Uterus (tissue), 2 donors: Measurements from ENCODE around the gene EFTUD2.

Source experiments
- POLR2A ChIP-seq, 2 donors: fragments of 450-650 bp; IDR thresholded peaks; one replicate each; pipeline ENCODE4 v1.6.1; 2016; ENCODE audit warnings: antibody characterized with exemption in 2 of 2, mild to moderate bottlenecking in 1 of 2, moderate library complexity in 1 of 2
- TF ChIP-seq, protein P1 (sequence below), 4 experiments: fragments of 200-600 bp in 2 of 4; fragments of 450-650 bp in 2 of 4; sonication (generic) in 2 of 4; IDR thresholded peaks; one replicate each; pipeline ENCODE4 v1.5.1; 2016 to 2019; ENCODE audit warnings: antibody characterized with exemption in 4 of 4, mild to moderate bottlenecking in 2 of 4, moderate library complexity in 1 of 4

DNA sequence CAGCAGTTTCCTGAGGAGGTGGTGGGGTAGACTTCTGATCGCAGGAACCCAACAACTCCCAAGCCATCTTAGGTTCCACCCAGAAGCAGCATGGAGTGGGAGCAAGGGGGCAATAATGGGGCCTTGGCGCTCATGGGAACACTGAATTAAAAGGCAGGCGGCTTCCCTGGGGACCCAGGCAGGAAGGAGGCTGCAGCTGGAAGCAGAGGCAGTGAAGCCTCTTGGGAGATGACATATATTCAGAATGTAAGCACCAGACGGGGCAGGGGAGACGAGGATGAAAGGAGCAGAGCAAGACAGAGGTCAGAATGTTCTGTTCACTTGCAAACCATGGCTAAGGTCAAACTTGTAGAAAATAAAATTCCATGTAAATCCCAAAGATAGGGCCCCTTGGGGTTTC lies 48.6 kb downstream of the EFTUD2 start:
- TF ChIP-seq POLR2A (IDR thresholded peaks at IDR 0.05), result no peak
- TF ChIP-seq, protein P1, sequence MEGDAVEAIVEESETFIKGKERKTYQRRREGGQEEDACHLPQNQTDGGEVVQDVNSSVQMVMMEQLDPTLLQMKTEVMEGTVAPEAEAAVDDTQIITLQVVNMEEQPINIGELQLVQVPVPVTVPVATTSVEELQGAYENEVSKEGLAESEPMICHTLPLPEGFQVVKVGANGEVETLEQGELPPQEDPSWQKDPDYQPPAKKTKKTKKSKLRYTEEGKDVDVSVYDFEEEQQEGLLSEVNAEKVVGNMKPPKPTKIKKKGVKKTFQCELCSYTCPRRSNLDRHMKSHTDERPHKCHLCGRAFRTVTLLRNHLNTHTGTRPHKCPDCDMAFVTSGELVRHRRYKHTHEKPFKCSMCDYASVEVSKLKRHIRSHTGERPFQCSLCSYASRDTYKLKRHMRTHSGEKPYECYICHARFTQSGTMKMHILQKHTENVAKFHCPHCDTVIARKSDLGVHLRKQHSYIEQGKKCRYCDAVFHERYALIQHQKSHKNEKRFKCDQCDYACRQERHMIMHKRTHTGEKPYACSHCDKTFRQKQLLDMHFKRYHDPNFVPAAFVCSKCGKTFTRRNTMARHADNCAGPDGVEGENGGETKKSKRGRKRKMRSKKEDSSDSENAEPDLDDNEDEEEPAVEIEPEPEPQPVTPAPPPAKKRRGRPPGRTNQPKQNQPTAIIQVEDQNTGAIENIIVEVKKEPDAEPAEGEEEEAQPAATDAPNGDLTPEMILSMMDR (IDR thresholded peaks at IDR 0.05), result no peak
